Inflammatory macrophage treated with lipopolysaccharide for 4 hours (primary cell): ENCODE results near the gene DHX58.

Experiments used
- DNase-seq: peaks from one replicate; pipeline ENCODE4 v3.0.0-alpha.2; 2020

The DHX58 gene

DNA sequence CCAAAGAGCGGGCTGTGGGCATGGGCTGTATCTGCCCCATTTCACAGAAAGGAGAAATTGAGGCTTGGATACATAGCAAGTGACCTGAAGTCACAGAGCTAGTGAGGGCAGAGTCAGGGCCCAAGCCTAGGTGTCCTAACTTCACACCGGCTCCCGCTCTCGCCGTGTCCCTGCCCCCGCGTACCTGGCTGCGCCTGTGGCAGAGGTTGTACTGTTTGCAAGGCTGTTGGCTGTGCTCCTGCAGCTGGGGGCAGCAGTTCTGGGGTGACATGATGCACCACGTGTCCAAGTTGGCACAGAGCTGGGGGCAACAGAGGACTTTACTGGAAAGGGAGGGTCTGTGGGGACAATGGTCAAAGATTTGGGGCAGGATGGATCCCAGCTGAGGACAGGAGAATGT is 3.4 kb downstream of the DHX58 start:
- no peak for DNase-seq

DNA sequence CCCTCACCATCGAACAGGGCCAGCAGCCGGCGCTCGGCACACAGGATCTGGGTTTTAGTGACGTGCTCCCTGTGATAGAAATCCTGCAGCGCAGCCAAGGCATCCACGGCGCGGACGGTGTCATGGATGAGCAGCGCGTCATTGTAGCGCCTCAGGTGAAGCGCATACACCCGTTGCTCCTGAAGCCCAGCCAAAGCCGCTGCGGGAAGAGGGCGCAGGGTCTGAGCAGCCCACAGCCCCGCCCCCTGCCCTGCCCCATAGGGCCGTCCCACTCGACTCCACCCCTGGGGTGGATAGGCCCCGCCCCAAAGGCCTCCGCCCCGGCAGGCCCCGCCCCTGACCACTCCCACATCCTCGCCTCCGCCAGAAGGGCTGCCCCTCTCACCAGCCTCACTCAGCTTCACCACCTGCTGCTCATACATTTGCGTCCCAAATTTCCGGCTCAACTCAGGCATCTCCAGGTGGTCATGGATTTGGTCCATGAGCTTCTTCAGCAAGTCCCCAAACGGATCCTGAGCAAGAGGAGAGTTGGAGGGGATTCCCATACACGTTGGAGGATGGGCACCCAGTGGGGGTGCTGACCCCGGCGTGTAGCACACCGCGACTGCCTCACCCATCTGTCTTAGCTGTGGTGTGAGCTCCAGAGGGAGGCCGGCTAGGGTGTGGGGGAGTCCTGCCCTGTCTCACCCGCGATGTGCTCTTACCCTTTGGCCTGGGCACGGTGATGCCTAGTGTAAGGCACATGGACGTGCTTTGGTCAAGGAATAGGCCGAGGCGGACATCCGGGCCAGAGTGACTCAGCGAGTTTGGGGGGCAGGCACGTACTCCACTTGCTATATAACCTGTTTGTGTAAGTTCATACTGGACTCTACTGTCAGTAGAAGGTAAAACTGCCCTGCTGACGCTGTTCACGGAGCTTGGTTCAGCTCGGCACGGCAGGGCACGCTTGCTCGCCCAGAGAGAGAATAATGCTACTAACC is 4.6 kb downstream of the DHX58 start:
- DNase-seq = peak; percentile 87

DNA sequence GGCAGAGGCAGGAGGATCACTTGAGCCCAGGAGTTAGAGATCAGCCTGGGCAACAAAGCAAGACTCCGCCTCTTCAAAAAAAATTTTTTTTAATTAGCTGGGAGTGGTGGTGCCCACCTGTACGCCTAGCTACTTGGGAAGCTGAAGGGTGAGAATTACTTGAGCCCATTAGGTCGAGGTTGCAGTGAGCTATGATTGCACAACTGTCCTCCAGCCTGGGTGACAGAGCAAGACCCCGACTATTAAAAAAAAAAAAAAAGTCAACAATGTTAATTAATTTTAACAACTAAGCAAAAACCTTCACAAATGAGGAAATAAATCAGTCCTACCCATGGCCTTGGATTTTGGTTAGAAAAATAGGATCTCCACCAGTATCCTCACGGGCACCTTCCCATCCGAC is 5.4 kb downstream of the DHX58 start:
- DNase-seq = no peak

DNA sequence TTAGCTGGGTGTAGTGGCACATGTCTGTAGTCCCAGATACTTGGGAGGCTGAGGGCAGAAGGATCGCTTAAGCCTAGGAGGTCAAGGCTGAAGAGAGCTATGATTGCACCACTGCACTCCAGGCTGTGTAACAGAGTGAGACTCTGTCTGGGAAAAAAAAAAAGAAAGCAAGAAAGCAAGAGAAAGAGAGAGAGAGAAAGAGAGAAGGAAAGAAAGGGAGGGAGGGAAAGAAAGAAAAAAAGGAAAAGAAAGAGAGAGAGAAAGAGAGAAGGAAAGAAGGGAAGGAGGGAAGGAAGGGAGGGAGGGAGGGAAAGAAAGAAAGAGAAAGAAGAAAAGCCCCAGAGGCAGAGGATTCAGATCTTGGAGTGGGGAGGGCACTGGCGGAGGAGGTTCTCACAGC is 6.5 kb downstream of the DHX58 start:
- DNase-seq = no peak

DNA sequence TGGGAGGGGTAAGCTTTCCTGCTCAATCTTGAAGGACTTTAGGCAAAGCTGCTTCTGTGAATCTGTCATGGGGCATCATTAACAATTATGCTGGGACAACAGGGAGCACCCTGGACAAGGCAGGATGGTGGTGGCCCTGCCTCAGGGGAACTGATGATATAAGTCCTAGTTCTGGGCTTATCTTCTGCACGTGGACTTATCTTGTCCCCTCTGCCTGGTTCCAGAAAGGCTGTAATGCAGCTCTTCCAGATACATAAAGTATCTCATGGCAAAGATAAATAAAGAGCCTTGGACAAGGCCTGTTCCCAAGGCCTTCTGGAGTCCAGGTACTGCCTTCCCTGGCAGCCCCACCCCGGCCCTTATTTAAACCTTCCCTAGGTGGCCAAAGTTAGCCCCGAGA is 8.2 kb downstream of the DHX58 start:
- no peak for DNase-seq

DNA sequence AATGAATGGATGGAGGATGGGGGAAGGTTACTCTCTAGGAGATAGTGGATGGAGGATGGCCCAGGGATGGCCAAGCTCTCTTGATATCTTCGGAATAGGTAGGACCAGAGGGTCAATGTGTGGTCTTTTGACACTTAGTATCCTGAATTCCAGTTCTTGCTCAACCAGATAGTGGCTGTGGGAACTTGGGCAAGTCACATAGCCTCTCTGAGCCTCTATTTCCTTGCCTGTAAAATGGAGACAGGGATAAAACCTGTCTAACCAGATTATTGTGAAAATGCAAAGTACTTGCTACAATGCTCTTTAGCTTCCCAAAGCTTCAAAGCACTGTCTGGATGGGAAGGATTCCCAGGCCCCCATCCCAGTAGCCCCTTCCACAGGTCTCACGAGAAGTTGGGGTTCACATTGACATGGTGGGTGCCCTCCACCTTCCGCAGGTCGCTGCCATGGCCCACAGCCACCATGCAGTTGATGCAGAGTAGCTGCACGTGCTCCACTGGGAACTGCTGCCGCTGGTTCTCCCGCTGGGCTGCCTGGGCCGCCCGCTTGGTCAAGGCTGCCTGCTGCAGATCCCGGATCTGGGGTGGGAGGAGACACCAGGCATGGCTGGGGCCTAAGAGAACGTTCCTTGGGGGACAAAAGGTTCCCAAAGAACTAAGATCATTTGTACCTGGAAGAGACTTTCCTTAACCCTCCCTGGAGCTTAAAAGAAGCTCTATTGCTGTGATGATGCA is 9.1 kb downstream of the DHX58 start:
- no peak for DNase-seq

DNA sequence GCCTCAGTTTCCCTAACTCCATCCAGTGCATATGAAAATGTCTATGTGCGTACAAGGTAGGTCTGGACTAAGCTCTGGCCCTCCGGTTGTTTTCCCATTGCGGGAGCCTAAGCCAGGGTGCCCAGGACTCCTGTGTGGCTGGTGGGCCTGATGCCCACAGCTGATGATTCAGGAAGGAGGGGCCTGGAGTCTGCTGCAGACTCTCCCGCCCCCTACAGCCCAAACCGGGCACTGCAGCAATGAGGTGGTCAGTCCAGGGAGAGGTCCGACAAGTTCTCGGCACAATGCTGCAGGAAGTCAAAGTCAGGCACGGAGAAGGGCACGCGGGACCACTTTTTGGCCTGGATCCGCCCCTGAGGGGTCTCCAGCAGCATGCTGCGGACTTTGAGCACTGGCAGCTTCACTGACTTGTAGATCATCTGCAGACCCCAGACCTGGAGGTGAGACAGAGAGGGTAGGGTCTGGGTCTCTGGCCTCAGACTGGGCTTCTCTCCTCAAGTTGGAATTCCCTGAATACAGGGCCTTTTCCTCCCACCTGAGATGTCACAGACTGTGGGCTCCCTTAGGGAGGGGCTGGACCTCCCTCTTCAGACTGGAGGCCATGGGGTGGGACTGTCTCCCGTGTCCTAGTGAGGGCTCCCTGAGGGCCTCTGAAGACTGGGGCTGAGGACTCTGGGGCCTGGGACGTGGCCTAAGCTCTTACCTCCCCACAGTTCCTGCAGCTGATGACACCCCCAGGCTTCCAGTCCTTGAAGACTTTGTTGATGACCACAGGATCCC is 10.8 kb downstream of the DHX58 start:
- peak; percentile 75 for DNase-seq

DNA sequence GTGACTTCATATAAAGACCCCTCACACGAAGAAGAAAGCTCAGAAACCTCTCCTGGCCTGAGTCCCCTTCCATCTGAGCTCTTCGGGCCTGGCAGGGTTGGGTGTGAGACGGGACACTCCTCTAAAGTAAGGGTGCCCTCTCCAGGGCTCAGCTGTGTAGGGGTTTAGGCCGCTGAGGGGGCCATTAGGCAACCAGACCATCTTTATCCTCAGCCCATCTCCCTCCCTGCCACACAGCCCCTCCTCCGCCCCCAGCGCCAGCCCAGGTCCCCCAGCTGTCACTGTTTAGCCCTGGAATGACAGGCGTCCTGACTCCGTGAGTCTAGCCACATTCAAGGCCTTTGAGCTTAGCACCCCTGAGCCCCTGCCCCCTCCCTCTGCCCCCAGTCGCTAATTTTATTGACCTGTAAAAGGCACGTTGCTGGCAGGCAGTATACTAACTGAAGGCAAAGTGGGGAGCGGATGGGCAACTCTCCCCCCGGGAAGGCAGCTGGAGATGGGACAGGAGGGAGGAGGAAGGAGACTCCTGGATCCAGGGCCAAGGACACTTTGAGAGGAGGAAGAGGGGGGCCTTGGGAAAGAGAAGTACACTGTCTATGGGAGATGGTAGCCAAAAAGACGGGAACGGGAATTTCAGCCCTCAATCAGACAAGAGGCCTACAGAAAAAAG is 13.6 kb downstream of the DHX58 start:
- no peak for DNase-seq

DNA sequence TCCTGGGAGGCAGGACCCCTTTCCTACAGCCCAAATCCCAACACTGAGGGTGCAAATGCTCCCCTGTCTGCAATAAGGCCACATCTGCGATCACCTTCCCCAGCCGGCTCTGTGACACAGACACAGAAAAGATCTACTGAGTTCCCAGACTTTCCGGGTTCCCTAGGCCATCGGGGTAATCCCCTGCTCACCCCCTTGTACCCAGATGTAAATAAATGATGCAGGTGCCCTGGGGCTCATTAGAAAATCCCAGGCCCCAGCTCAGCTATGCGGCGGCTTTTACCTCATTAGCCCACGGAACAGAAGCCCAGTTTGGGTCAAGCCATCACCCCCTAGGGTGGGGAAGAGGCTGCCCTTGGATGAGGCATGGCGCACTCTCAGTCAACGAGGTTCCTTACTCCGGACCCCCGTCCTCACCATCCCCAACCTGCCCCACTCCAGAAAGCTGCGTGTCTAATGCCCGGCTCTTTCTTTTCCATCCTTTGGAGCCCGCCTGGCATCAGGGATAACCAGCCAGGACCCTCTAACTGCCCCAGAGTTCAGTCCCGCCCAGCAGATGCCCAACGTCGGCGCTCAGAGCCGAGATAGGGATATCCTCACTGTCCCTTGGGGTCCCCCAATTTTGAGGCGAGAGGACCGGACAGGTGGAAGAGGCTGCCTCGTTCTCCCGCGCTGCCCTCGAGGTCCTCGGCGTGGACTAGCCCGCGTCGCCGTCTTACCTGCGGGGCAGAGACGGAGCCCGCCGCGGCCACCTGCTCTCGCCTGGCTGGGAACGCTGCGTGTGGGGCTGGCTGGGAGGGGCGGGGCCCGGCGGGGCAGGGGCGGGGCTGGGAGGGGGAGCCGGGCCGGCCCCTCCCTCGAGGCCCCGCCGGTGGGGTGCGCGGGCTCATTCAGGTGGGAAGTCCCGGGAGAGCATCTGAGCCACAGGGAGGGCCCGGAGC is 14.6 kb downstream of the DHX58 start, which contains the start of gene ZNF385C:
ZNF385C (minus strand) TSS at position 783 of the 941 bp plus-strand sequence. CDS start 35,417 bp downstream, outside the sequence.
- DNase-seq = no peak

DNA sequence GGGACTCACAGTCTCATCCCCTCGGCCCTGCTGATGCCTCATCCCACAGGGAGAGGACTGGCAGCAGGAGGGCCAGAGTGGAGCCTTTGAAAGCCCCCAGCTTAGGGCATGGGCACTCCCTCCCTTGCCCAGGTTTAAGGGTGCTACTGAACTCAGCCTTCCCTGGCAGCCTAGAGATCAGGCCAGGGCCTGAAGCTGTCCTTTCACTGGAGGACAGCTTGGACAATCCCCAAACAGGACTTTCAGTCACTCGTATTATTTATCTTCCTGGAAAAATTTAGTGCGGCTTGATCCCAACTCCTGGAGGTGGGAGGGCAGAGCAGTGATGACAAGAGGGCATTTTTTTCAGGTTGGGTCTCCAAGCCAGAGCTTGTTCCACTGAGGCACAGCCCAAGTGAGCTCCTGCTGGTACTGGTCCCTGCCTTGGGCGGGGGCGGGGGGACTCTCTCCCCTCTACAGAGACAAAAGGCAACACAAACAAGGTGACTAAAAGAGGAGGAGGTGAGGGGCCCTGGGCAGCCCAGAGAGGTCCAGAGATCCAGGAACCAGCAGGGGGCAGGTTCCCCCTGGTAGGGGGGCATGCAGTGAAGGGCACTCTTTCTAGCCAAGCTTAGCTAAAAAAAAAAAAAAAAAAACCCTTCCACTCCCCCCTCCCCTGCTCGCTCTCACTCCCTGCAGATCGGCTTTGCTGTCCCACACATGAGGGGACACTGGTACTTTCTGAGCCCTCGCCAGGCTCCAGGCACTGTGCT is 16.0 kb downstream of the DHX58 start:
- no peak for DNase-seq

DNA sequence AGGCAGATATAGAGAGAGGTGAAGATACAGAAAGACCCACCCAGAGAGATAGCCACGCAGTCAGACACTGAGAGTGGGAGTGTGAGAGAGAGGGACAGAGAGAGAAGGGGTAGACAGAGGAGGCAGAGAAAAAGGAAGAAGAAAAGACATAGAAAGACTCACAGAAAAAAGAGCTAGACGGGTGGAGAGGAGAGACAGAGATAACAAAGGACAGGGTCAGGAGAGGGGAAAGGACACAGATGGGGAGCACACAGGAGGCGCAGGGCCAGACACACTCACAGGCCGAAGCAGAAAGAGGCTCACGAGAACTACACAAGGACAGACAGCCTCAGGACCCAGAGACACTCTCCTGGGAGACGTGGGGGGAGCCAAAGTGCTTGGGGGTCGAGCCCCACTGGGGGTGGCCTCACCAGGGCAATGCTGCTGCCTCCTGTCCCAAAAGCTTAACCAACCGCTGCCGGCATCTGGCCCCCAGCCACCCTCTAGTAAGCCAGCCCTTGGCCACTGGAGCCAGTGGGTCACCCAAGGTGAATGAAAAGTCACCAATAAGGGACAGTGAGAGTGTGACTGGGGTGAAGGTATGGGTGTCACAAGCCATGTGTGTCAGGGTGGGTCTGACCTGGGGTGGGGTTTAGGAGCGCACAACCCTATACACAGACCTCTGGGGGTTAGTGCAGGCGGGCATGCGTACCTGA is 18.0 kb downstream of the DHX58 start:
- DNase-seq = no peak

DNA sequence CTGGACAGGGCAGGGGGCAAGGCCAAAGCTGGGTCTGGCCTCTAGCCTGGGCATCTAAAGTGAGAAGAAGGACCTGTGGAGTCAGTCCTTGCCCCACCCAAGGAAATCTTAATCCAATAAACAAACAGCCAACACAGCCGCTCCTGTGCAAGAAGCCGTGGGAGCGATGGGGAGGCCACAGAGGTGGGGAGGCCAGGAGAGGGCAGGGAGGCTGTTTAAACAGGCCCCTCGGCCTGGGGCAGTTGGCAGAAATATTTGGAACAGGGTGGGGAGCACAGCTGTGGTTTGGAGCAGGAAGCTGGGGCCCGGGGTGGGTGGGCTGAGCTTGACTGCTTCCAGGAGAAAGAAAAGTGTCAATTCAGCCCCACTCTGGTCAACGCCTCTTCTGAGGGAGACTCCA is 19.6 kb downstream of the DHX58 start:
- DNase-seq = no peak

DNA sequence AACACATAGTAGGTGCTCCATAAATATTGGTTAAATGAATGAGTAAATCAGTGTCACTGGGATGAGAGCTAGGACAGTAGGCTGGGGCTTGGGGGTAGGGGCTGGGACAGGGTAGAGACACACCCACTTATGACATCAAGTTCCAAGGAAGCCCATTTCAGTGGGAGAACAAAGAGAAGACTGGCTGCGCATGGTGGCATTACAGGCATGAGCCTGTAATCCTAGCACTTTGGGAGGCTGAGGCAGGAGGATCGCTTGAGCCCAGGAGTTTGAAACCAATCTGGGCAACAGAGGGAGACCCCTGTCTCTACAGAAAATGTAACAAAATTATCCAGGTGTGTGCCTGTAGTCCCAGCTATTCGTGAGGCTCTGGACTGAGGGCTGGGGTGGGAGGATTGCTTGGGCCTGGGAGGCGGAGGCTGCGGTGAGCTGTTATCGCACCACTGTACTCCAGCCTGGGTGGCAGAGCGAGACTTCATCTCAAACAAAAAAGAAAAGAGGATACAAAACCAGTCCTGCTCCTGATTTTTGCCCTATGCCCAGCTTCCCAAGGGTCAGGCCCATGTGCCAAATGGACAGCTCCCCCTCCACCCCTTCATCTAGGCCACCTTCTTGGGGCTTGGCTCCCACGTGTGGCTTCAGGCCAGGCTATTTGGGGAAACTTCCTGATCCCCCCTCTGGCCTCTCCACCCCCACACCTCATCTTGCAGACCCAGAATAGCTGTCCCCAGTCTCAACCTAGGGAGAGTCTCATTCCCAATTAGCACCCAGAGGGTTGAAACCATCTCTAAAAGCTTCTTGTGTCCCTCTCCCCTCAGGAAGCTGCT is 21.3 kb downstream of the DHX58 start:
- no peak for DNase-seq

DNA sequence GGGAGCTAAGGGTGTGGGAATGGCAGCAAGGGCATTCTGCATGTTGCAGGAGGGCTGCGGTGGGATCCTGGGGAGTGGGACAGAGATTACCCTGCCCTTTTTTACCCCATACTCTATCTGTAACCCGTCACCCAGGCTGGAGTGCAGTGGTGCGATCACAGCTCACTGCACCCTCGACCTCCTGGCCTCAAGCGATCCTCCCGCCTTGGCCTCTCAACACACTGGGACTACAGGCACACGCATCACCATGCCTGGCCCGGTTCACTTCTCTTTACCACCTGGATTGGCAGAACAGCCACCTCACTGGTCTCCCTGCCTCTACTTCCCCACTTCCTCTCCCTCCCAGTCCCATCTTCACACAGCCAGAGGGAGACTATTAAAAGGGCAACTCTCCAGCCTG is 23.8 kb downstream of the DHX58 start:
- no peak for DNase-seq

DNA sequence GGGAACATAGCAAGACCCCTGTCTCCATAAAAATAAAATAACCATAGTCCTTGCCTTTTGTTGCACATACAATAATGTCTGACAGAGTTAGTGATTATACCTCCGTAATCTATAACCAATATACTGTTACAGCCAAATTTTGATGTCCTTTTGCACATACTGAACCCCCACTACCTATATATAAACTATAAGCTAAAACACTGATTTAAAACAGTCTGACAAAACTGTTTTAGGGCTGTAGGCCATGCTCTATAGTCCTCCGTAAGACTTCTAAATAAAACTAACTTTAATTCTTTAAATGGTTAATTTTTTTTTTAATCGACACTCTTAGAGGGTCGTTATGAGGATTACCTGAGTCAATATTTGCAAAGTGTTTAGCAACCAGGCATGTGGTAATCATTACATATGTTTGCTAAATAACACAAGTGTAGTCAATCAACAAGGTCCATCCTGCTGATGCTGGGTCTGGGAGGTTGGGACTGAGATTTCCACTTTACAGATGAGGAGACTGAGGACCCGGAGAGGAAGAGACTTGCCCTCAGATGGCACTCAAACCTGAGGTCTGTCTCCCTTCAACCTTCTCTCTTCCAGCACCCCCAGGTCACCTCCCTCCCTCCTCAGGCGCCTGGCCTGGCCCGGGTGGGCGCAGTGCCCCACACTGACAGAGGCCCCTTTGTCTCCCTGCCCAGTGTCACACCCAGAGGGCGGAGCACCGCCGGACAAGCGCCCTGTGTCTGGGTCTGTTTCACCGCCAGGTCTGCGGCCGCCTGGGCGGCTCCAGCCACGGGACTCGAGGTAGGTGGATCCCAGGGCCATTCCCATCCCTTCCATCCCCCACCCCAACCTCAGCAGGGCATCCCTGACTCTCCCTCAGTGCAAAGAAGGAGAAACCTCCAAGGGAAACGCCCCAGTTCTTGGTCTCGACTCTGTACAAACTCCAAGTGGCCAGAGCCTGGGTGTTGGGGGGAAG is 24.5 kb downstream of the DHX58 start:
- DNase-seq = no peak

DNA sequence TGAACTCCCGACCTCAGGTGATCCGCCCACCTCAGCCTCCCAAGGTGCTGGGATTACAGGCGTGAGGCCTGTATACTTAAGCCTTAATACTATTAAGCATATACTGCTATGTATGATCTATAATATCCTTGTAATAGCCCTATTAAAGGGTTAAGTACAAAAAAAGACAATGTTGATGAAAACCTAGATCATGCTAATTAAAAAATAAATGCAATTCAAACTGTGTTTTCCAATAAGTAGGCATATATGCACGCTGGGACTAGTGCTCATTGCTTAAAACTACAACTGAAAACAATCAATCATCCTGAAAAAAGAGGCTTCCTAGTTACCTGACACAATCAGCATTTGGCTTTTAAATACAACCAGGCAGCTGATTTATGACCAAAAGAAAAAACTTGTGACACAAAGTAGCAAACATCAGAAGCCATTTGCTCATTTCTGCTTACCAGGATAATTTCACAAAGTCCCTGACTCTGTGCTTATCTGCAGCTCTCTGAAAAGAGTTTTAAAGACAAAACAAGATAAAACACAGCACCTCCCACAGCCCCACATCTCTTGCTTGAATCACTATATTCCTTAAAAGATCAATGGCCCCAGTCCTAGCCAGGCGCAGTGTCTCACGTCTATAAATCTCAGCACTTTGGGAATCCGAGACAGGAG is 25.3 kb downstream of the DHX58 start:
- no peak for DNase-seq

DNA sequence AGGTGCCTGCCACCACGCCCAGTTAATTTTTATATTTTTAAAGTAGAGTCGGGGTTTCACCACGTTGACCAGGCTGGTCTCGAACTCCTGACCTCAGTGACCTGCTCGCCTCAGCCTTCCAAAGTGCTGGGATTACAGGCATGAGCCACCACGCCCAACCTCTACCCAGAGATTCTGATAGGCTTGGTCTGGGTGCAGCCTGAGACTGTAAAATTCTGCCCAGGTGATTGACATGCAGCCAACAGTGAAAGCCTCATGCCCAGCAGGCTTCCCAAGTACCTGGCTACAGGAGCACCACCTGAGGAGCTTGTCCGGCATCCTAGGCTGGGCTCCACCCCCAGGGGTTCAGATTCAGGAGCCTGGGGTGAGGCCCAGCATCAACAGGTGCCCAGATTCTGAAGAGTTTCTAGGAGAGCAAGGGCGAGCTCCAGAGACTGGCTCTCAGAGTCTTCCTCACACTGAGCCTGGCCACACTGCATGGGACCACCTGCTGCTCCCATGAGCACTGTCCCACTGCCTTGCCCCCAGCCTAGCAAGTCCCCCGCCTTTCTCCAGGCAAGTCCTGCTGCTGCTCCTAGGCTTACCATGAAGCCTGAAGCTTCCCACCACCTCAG is 30.9 kb downstream of the DHX58 start:
- no peak for DNase-seq
